ENCODE results near the gene AHCYL1.

Gene AHCYL1

GRCh38 chr1:110067893-110068645 lies 83.5 kb downstream of the AHCYL1 start:
- in situ Hi-C loops (cut with HindIII; ENCODE audit: low pct_ligation_motif_present, low pct_unique_long_range_greater_than_20kb, low sequenced_read_pairs): no loop called here

GRCh38 chr1:110068646-110069403 lies 84.3 kb downstream of the AHCYL1 start:
- in situ Hi-C loops (cut with HindIII; ENCODE audit: low pct_ligation_motif_present, low pct_unique_long_range_greater_than_20kb, low sequenced_read_pairs): no loop called here
- no peak for DNase-seq

More at GRCh38 chr1:110067893-110068645, 83.5 kb downstream of the AHCYL1 start:
- DNase-seq: no peak

- in situ Hi-C loops (cut with HindIII; ENCODE audit: low pct_ligation_motif_present, low pct_unique_long_range_greater_than_20kb, low sequenced_read_pairs): no loop called here
- DNase-seq: no peak
Measured at GRCh38 chr1:110069404-110070281, 85.1 kb downstream of the AHCYL1 start.

GRCh38 chr1:110070282-110070669 lies 85.7 kb downstream of the AHCYL1 start:
- no peak for DNase-seq

GRCh38 chr1:110070671-110071242 lies 86.2 kb downstream of the AHCYL1 start, which contains the start of gene ALX3:
ALX3 (minus strand) TSS chr1:110070672; CDS start chr1:110070612, 60 bp downstream.
- DNase-seq: no peak
- in situ Hi-C loops (cut with HindIII; ENCODE audit: low pct_ligation_motif_present, low pct_unique_long_range_greater_than_20kb, low sequenced_read_pairs): no loop called here

More at GRCh38 chr1:110070282-110070669, 85.7 kb downstream of the AHCYL1 start:
- in situ Hi-C loops (cut with HindIII; ENCODE audit: low pct_ligation_motif_present, low pct_unique_long_range_greater_than_20kb, low sequenced_read_pairs): no loop called here
